K562 treated with DMSO at 1 percent for 12 hours (cell line): ENCODE data around the gene HPS6. TPM values are rescaled to one million over a fixed set of nuclear protein-coding genes. Genes with fewer than 3 reads are reported as not detected.

Experiments
- total RNA-seq: library from RNA; unstranded; fragments of 300-600 nt; gene quantifications from 2 replicates; pipeline ENCODE4 v1.2.3, GENCODE V29; 2022; ENCODE audit not compliant: insufficient read depth

The HPS6 gene
- 12.0 and 14.6 TPM in 2 replicates for total RNA-seq

DNA sequence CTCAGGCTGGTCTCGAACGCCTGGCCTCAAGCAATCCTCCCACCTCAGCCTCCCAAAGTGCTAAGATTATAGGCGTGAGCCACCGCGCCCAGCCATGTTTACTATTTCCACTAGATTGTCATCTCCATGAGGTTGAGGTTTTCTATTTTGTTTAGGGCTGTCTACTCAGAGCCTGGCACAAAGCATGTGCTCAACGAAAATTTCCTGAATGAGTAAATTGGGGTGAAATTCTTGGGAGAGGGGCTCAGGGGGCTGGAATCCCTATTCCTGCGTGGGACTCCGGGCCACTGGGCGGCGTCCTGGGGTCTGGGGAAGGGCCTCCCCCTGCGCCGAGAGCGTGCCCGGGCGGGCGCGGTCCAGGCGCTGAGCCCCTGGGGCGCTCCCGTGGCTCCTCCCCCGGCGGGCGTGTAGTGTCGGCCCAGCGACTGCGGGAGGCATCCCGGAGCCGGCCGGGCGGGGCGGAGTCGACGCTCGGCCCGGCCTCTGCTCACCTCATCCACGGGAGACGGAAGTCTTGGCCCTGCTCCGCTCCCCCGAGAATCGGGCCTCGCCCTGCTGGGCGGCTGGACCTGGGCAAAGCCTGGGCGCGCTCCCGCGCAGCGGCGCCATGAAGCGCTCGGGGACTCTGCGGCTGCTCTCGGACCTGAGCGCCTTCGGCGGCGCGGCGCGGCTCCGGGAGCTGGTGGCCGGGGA is at the start of gene HPS6:
Gene HPS6 (plus strand): TSS at position 482 of the 693 bp plus-strand sequence. CDS start 126 bp downstream, at position 608.

DNA sequence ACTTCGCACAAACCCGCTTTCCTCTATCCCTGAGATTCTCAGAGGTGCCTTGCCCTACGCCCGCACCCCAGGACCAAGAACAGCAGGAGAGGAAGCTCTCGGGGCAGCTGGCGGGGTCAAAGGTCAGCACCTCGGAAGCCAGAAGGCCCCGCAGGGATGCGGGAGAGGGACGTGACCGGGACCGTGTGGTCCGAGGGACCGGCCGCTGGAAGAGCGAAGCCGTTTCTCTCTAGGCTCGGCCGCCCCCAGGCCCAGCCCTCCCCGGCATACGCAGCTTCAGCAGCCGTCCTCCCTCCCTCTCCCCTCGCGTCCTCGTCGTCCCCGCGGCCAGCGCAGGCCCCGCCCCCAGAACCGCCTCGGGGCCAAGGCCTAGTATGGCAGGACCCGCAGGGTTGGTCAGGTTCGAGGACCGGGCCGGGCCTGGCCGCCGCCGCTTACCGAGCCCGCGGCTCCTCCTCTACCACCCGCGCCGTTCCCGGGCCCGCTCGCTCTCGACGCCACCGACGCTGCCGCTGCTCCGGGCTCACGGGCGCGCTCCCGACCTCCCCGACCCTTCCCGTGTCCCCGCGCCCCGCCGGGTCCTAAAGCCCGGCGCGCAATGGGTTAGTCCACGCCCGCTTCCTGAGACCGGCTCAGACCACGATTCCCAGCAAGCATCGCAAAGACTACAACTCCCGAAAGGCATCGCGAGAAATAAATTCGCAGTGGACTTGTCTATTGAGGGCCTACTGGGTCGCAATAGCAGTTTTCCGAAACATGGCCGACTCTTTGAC is 9.3 kb upstream of the HPS6 start, which contains the start of gene ARMH3:
Gene ARMH3 (minus strand): TSS at position 527 of the 773 bp plus-strand sequence. CDS start 16,059 bp downstream, outside the sequence.

Other genes starting within 250 kb of the HPS6 start
- gene OGA, start 246.9 kb upstream of the HPS6 start, total RNA-seq, result 15.0 and 62.9 TPM in 2 replicates
- 2.5 and 17.8 TPM in 2 replicates for gene KCNIP2, start 221.5 kb upstream of the HPS6 start, total RNA-seq
- gene ARMH3, start 9.2 kb upstream of the HPS6 start, total RNA-seq, result not detected in 2 replicates
- gene LDB1, start 55.0 kb downstream of the HPS6 start, total RNA-seq, result 25.0 and 52.3 TPM in 2 replicates
- gene PPRC1, start 67.7 kb downstream of the HPS6 start, total RNA-seq, result 3.6 and 10.2 TPM in 2 replicates
- 16.0 and 44.6 TPM in 2 replicates for gene NOLC1, start 87.0 kb downstream of the HPS6 start, total RNA-seq
- 1.8 TPM in 1 of 2 replicates, not detected in the other for gene ELOVL3, start 160.9 kb downstream of the HPS6 start, total RNA-seq
- gene PITX3, start 176.2 kb downstream of the HPS6 start, total RNA-seq, result not detected in 2 replicates
- 11.9 and 47.2 TPM in 2 replicates for gene GBF1, start 180.2 kb downstream of the HPS6 start, total RNA-seq